ENCODE results near the gene KIF3A.

Gene KIF3A

DNA sequence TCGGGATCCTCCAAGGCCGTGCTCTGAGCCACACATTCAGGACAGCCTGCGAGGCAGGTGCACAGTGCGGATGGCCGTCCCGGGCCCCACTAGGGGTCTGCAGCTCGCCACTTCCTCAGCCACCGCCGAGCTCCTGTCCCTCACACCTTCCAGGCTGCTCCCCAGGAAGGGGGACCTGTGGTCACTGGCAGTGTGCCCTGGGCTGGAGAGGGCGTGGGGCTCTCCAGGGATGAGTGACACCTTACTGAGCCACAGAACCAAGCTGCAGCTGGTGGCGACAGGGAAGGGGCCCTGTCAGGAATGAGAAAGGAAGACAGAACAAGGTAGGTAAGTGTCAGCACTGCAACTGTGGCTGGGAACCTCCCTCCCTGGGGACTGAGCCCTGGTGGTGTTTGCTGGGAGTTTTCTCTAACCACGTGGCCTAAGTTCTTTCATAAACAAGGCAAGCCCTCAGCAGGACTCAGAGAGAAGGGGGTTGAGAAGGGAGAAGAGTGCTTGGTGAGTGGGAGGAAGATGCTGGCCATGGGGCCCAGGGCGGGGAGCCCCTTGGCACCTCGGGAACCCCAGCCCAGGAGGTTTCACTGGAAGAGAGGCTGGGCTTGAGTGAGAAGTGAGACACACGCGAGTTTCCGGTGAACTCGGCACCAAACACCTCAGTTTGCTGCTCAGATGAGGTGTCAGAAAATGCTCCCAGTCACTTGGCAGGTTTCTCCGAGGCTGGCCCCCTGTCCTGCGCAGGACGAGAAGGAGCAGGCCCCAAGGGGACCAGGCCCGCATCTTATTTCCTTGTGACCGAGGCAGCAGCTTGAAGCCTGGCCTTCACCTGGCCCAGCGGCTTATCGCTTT is 74.2 kb downstream of the KIF3A start:
- DNase-seq (ENCODE audit: low spot score) = no peak

DNA sequence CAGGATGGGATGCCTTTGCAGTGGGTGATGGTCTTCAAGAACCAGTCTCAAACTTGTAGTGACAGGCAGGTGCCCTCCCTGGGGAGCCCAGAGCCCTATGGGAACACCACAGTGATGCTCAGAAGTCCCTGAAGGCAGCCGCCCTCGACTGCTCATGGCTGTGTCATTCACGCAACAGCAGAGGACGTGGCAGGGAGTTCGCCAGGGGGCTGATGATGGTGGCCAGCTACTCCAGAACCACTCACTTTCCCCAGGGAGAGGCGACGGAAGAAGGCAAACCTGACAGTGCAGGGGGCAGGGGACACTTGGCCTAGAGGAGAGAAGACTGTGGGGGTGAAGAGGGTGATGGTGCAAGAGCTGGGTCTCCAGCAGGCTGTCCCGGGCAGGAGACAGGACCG is 75.3 kb downstream of the KIF3A start:
- no peak for DNase-seq (ENCODE audit: low spot score)

DNA sequence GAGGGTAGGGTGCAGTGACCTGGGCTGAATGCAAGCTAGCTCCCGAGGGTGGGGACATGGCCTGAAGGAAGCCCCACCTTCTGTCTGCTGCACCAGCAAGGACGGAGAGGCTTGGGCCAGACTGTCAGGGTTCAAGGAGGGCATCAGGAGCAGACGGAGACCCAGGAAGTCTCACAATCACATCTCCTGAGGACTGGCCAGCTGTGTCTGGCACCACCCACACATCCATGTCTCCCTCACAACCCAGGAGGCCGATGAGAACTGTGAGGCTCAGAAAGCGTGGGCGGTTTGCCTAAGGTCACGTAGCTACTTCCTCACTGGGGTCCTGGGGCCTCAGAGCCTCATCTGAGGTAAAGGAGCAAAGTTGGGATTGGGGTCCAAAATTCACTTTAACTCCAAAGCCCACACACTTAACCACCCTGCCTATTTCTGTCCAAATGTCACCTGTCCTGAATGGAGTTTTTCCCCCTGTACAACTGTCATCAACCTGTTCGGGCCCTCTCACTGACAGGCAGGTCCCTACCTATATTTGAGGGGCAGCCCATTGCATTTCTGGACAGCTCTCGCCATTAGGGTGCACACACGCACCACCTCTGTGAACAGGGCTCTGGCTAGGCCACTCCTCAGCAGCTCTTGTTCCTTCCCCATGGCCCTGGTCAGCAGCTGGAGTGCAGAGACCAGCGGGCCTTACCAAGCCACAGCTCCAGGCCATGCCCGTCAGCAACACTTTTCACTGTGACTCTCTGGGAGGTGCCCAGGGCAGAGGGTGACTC is 75.9 kb downstream of the KIF3A start:
- DNase-seq (ENCODE audit: low spot score) = no peak

DNA sequence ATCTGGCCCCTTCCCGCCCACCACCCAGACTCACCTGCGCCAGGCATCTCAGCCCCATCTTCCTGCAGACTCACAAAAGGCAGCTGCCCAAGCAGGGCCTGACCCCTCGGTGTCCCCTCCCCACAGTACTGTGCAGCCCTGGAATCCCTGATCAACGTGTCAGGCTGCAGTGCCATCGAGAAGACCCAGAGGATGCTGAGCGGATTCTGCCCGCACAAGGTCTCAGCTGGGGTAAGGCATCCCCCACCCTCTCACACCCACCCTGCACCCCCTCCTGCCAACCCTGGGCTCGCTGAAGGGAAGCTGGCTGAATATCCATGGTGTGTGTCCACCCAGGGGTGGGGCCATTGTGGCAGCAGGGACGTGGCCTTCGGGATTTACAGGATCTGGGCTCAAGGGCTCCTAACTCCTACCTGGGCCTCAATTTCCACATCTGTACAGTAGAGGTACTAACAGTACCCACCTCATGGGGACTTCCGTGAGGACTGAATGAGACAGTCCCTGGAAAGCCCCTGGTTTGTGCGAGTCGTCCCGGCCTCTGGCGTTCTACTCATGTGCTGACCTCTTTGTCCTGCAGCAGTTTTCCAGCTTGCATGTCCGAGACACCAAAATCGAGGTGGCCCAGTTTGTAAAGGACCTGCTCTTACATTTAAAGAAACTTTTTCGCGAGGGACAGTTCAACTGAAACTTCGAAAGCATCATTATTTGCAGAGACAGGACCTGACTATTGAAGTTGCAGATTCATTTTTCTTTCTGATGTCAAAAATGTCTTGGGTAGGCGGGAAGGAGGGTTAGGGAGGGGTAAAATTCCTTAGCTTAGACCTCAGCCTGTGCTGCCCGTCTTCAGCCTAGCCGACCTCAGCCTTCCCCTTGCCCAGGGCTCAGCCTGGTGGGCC is 77.5 kb downstream of the KIF3A start:
- no peak for DNase-seq (ENCODE audit: low spot score)

DNA sequence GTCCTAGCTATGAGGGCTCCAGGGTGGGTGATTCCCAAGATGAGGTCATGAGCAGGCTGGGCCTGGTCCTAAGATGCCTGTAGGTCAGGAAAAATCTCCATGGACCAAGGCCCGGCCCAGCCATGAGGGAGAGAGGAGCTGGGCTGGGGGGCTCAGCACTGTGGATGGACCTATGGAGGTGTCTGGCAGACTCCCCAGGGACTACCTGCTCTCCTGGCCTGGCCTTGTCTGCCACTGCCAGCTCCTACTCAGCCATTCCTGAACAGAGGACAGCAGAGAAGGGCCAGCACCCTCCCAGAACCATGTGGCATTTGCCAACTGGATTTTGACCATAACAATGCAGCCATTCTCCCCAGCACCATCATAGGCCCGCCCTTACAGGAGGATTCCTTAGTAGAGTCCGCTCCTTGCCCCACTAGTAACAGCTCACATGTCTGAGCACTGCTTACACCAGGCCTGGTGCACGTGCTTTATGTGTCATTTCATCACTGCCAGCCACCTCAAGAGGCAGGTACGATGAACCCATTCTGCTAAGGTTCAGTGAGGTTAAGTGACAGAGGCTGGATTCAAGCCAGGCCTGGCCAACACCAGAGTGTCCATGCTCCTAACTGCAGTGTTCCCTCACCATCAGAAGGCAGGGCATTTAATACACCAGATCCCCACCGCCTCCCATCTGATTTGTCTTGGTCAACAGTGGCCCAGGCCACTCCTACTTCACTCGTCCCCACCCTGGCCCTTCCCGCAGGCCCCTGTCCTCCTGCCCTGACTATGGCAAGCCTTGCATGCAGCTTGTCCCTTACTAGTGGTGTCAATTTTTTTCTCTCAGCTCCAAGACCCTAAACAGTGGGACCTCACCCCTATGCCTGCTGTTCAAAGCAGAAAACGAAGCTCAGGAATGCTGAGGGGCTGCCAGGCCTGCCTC is 78.7 kb downstream of the KIF3A start:
- DNase-seq (ENCODE audit: low spot score) = no peak

DNA sequence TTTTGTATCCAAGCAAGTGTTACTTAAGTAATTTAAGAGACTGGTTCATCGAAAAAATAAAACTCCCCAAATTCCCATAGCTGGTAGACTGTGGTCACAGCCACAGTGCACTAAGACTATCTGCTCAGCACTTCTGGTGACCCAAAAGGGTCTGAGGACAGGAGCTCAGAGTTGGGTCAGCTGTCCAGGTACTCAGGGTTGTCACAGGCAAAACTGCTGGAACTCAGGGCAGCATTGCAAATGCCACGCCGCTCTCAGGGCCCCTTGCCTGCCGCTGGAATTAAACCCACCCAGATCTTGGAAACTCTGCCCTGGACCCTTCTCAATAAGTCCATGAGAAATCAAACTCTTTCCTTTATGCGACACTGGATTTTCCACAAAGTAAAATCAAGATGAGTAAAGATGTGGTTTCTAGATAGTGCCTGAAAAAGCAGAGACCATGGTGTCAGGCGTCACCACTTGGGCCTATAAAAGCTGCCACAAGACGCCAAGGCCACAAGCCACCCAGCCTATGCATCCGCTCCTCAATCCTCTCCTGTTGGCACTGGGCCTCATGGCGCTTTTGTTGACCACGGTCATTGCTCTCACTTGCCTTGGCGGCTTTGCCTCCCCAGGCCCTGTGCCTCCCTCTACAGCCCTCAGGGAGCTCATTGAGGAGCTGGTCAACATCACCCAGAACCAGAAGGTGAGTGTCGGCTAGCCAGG is 79.5 kb downstream of the KIF3A start, which contains the start of gene IL13:
Gene IL13, plus strand, starts transcription at position 498 of the 705 bp plus-strand sequence. Its CDS starts 14 bp downstream, at position 512.
- DNase-seq (ENCODE audit: low spot score) = no peak

DNA sequence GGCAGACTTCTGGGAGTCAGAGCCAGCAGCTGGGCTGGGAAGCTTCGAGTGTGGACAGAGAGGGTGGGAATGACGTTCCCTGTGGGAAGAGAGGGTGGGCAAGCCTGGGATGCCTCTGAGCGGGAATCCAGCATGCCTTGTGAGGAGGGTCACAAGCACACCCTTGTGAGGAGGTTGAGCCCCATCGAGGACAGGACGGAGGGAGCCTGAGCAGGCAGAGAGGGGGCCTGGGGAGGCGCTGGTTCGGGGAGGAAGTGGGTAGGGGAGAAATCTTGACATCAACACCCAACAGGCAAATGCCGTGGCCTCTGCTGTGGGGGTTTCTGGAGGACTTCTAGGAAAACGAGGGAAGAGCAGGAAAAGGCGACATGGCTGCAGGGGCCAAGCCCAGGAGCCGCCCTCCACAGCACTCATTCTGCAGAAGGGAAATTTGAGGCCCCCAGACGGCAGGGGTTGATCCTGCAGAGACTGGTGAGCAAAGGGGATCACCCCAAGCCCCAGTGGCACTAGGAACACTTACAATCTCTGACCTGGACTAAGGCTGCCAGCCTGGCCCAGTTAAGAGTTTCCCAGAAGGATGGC is 80.5 kb downstream of the KIF3A start:
- no peak for DNase-seq (ENCODE audit: low spot score)

DNA sequence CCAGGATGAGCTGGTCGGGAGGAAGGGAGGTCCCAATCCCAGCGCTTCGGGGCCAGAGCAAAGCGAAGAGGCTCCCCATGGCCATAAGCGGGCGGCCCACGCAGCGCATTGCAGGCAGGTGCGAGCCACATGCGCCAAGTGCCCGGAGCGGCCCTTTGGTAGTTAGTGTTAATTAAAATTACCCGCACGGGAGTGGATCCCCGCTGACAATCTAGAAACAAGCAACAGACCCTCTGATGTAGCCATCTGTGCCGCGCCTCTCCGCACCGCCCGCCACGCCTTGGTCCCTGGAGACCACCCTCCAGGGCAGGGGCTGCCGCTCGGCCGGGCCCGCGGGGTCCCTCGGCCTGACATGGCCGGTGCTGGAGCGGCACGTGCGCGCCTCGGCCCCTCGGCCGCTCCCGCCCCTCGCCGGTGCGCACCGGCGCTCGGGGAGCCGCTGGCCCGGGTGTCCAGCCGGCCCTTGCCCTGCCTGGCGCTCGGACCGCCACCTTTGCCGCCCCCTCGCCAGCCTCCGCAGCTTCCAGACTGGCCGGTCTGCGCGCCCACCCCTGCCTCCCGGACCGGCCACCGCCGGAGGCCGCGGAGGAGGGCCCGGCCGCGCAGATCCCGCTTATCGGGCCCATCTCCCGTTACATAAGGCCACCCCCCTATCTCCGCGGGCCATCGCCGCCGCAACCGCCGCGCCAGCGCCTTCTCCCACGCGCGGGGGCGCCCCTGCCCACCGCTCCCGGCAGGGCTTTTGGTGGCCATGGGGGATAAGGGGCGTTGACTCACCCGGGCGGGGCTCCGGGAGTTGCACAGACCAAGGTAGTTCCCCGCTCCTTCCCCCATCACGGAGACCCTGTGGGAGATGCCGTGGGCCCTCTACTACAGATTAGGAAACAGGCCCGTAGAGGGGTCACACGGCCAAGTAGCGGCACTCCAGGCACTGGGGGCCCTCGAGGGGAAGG is 81.2 kb downstream of the KIF3A start:
- DNase-seq (ENCODE audit: low spot score) = no peak

DNA sequence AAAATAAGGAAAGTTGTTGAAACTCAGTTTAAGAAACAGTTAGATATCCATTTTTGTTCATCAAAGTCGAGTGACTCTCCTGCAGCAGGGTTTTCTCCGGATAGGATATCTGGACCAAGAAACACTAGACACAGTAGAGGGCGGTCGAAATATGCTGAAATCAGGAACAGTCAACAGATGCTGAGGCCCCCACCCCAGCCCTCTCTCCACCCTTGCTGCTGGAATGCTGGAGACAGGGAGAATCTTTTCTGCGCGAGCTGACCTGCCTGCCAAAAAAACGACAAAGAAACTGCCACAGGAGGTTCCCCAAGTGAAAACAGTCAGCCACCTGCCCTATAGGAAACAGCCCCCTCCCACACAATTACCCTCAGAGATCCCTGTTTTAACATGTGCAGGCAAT is 83.6 kb downstream of the KIF3A start:
- DNase-seq (ENCODE audit: low spot score) = no peak

DNA sequence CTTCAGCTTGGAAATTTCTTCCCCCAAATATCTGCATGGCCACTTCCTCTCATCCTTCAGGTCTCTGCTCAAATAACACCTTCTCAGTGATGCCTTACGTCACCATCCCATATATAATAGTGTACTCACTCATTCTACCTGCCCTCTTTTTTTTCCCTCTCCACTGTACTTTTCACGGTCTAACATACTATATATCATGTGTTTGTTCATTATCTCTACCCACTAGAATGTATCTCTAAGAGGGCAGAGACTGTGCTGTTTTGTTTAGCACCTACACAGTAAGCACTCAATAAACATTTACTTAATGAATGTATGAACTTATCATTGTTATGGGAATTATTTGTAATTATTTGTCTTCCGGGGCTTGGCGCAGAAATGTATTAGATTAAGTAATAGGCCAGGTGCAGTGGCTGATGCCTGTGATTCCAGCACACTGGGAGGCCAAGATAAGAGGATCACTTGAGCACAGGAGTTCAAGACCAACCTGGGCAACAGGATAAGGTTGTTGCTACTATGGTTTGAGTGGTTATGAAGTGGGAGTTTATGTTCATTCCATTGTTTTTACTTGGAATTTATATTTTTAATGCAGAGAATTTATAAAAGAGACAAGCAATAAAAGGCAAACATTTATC is 85.4 kb downstream of the KIF3A start:
- no peak for DNase-seq (ENCODE audit: low spot score)

DNA sequence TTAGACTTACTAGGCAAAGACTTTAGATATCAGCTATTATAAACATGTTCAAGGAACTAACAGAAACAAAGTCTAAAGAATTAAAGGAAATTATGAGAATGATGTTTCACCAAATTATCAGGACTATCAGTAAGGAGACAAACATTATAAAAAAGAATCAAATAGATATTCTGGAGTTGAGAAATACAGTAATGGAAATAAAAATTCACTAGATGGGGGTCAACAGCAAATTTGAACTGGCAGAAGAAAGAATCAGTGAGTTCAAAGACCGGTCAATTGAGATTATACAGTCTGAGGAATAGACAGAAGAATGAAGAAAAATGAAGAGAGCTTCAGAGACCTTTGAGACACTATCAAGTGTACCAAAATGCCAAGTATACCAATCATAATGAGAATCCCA is 89.0 kb downstream of the KIF3A start:
- DNase-seq (ENCODE audit: low spot score) = no peak

DNA sequence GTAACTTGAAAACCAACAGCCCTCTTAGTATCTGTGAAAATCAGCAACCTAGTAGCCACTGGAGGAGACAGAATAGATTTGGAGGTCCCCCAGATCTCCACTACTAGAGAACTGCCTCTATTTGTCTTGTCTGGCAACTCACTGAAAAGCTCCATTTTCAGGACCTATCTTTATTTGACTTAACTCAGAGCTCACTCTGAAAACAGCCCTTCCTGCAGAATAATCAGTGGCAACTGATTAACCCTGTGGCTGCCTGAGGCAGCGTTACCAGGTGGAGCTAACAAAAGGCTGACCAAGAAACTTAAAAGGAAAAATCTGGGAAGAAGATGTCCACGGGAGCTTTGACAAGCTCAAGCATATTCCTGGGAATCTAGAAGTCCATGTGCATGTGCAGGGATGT is 89.9 kb downstream of the KIF3A start:
- DNase-seq (ENCODE audit: low spot score) = no peak

DNA sequence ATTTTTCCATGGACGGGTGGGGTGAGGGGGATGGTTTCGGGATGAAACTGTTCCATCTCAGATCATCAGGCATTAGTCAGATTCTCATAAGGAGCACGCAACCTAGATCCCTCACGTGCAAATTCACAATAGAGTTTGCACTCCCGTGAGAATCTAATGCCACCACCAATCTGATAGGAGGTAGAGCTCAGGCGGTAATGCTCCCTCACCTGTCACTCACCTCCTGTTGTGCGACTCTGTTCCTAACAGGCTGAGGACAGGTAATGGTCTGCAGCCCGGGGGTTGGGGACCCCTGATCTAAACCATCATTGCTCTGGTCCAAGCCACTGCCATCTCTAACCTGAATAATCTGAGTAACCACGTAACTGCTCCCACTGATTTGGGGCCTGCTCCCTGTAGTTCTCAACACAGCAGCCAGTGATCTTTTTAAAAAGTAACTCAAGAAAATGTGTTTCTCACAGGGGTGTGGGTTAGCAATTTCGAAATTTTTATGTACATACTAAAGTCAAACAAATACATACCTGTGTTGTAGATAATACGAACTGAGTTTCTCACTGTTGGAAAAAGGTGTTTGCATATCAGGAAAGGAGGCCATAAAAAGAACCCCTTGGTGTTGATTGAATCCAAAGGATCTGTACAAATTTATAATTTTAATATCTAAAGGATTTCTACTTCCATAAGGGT is 90.6 kb downstream of the KIF3A start:
- DNase-seq (ENCODE audit: low spot score) = no peak

DNA sequence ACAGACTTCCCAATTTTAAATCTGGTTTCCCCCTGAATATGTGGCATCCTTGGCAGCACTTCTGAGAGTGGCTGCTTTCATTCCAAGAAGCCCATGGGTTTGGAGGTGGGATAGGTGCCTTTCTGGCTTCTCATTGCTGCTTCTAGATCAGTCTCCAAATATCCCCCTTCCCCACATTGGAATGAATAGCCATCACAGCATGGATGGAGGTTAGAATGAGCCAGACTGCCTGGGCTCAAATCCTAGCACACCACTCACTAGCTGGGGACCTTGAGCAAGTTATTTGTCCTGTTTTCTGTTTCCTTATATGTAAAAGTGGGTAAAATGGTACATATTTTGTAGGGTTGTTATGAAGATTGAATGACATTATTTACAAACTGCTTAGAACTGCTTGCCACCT is 93.2 kb downstream of the KIF3A start:
- no peak for DNase-seq (ENCODE audit: low spot score)
